Fibroblast of lung (primary cell): Measurements from ENCODE around the gene TOR1B.

ENCODE experiments used
- EZH2 ChIP-seq: IDR thresholded peaks from 2 replicates; pipeline ENCODE4 v1.5.1; 2012; ENCODE audit warnings: low read length, control low read depth, mild to moderate bottlenecking; ENCODE audit errors: missing control alignments
- TF ChIP-seq, protein P1 (sequence below), 2 donors: IDR thresholded peaks in 1 of 2; conservative IDR thresholded peaks in 1 of 2; 1 replicate in 1 of 2; 2 replicates in 1 of 2; pipeline ENCODE4 v1.5.1; 2011 to 2012; ENCODE audit warnings: low read length in 2 of 2, control low read depth in 1 of 2, inconsistent platforms in 1 of 2, low read depth in 1 of 2, mild to moderate bottlenecking in 1 of 2

GRCh38 chr9:129845373-129845772 lies 42.4 kb downstream of the TOR1B start:
- TF ChIP-seq, protein P1, sequence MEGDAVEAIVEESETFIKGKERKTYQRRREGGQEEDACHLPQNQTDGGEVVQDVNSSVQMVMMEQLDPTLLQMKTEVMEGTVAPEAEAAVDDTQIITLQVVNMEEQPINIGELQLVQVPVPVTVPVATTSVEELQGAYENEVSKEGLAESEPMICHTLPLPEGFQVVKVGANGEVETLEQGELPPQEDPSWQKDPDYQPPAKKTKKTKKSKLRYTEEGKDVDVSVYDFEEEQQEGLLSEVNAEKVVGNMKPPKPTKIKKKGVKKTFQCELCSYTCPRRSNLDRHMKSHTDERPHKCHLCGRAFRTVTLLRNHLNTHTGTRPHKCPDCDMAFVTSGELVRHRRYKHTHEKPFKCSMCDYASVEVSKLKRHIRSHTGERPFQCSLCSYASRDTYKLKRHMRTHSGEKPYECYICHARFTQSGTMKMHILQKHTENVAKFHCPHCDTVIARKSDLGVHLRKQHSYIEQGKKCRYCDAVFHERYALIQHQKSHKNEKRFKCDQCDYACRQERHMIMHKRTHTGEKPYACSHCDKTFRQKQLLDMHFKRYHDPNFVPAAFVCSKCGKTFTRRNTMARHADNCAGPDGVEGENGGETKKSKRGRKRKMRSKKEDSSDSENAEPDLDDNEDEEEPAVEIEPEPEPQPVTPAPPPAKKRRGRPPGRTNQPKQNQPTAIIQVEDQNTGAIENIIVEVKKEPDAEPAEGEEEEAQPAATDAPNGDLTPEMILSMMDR (conservative IDR thresholded peaks at IDR 0.05 in 1 of 2, IDR thresholded peaks at IDR 0.05 in 1 of 2; ENCODE audit: low read depth in 1 of 2, low read length in 2 of 2), result no peak
- no peak for TF ChIP-seq EZH2
